OCI-LY7 (cell line): ENCODE results near the gene GADD45A. TPM values are rescaled to one million over a fixed set of nuclear protein-coding genes. Genes with fewer than 3 reads are reported as not detected.

ENCODE experiments used
- BruUV-seq: library from RNA; stranded (reverse); fragments of 400-500 nt; replicated peaks from 2 replicates; lab custom pipeline; 2021; lab: Mats Ljungman, UMichigan
- CTCF ChIA-PET: fragments of 300-600 bp; sonication (Branson Sonifier 250); formaldehyde crosslinking; loops from one replicate; lab custom pipeline; 2022; ENCODE audit warnings: antibody characterized with exemption; ENCODE audit not compliant: unreplicated experiment; lab: Charles Lee
- POLR2A ChIA-PET: fragments of 300-600 bp; sonication (Branson Sonifier 250); formaldehyde crosslinking; loops from one replicate; lab custom pipeline; 2022; ENCODE audit warnings: antibody characterized with exemption; lab: Charles Lee
- DNase-seq: peaks from one replicate; pipeline ENCODE4 v3.0.0-alpha.2; 2015; ENCODE audit warnings: low spot score
- H2AFZ ChIP-seq: fragments of 200-600 bp; sonication (generic), shearing (Covaris generic); 2 replicates; pipeline ENCODE4 v1.6.1; 2014; ENCODE audit warnings: mild to moderate bottlenecking, antibody characterized with exemption, low read length, moderate library complexity
- H3K27ac ChIP-seq: fragments of 200-600 bp; sonication (generic); 2 replicates; pipeline ENCODE4 v1.5.1; 2014; ENCODE audit warnings: mixed run types, low read depth, mild to moderate bottlenecking, moderate library complexity, low read length, inconsistent platforms; ENCODE audit not compliant: poor library complexity, severe bottlenecking
- H3K36me3 ChIP-seq: fragments of 200-600 bp; sonication (generic); 2 replicates; pipeline ENCODE4 v1.6.1; 2014; ENCODE audit warnings: mild to moderate bottlenecking, antibody characterized with exemption, low read length, moderate library complexity, mixed read lengths; ENCODE audit not compliant: insufficient read depth
- H3K4me1 ChIP-seq: fragments of 200-600 bp; sonication (generic); 2 replicates; pipeline ENCODE4 v1.5.1; 2014; ENCODE audit warnings: mild to moderate bottlenecking, low read length; ENCODE audit not compliant: insufficient read depth, poor library complexity, severe bottlenecking
- H3K4me2 ChIP-seq: fragments of 200-600 bp; sonication (generic); 2 replicates; pipeline ENCODE4 v1.6.1; 2014; ENCODE audit warnings: mild to moderate bottlenecking, low read length
- H3K4me3 ChIP-seq: fragments of 200-600 bp; sonication (generic); 2 replicates; pipeline ENCODE4 v1.5.1; 2014; ENCODE audit warnings: mild to moderate bottlenecking, low read depth, low read length; ENCODE audit not compliant: poor library complexity, severe bottlenecking
- H3K79me2 ChIP-seq: fragments of 200-600 bp; sonication (generic); 2 replicates; pipeline ENCODE4 v1.6.1; 2016; ENCODE audit warnings: low read depth, mild to moderate bottlenecking, low read length, moderate library complexity, mixed read lengths; ENCODE audit not compliant: insufficient read depth
- H3K9me2 ChIP-seq: fragments of 200-600 bp; sonication (generic); 2 replicates; pipeline ENCODE4 v1.6.1; 2016; ENCODE audit warnings: mild to moderate bottlenecking, low read length, mixed read lengths; ENCODE audit not compliant: insufficient read depth
- H3K9me3 ChIP-seq: fragments of 200-600 bp; sonication (generic); 2 replicates; pipeline ENCODE4 v1.6.1; 2014; ENCODE audit warnings: mild to moderate bottlenecking, mixed run types, low read length, mixed read lengths
- H4K20me1 ChIP-seq: fragments of 200-600 bp; sonication (generic); 2 replicates; pipeline ENCODE4 v1.6.1; 2014; ENCODE audit warnings: mild to moderate bottlenecking, antibody characterized with exemption, low read length, moderate library complexity, mixed read lengths; ENCODE audit not compliant: insufficient read depth
- CTCF ChIP-seq: fragments of 200-600 bp; sonication (generic); conservative IDR thresholded peaks from 2 replicates; pipeline ENCODE4 v1.5.1; 2014; ENCODE audit warnings: mild to moderate bottlenecking, antibody characterized with exemption, low read length, moderate library complexity, mixed read lengths
- EZH2phosphoT487 ChIP-seq: fragments of 200-600 bp; sonication (generic); IDR thresholded peaks from 2 replicates; pipeline ENCODE4 v1.6.1; 2018; ENCODE audit warnings: low read depth, borderline replicate concordance, mild to moderate bottlenecking, mixed run types, antibody characterized with exemption, low read length, moderate library complexity, mixed read lengths
- intact Hi-C: fragments of 100-400 bp; cut with micrococcal nuclease; formaldehyde crosslinking; loops from one replicate; pipeline ENCODE4 v1.10.0; 2022; ENCODE audit not compliant: unreplicated experiment
- total RNA-seq, 2 experiments: library from RNA; depleted of rRNA in 1 of 2; stranded (reverse); fragments of >200 nt in 1 of 2; shearing (Covaris generic) in 1 of 2; gene quantifications; 2 replicates each; pipeline ENCODE4 v1.2.3, GENCODE V29; 2014 to 2022

Gene GADD45A
- total RNA-seq, 2 experiments from 2014 or later, result 46.8 to 48.6 TPM

- intact Hi-C loops, result loop anchor here (1.0 to 10.0 kb wide), 4 partner anchors 52 to 760 kb away; partner anchors contain the start of genes DNAI4, MIER1 and SERBP1
- peak overlapping the region; percentile 67 for H3K4me2 ChIP-seq
- no TSS peak for BruUV-seq
- H3K9me3 ChIP-seq, result no peaks in the 10 kb centered on the region
- peaks cover 22% of the 10 kb centered on the region for H4K20me1 ChIP-seq
- ChIA-PET CTCF (interaction anchor here (0.6 to 1.9 kb wide), 10 partner anchors 9 to 252 kb away, joined by 3 to 19 read pairs (median 8); no protein-coding TSS in a partner anchor), POLR2A (interaction anchor here (0.6 to 7.7 kb wide), 33 partner anchors 9 to 920 kb away, joined by 3 to 123 read pairs (median 5); no protein-coding TSS in a partner anchor)
- peaks cover 43% of the 10 kb centered on the region for H3K36me3 ChIP-seq
- peaks cover 44% of the 10 kb centered on the region for H3K4me1 ChIP-seq
- peak overlapping the region; percentile 65 for H2AFZ ChIP-seq
- H3K79me2 ChIP-seq, result peaks cover 32% of the 10 kb centered on the region
- no peaks in the 10 kb centered on the region for H3K9me2 ChIP-seq
- peak overlapping the region; percentile 10 for H3K27ac ChIP-seq
- no peak for DNase-seq
- H3K4me3 ChIP-seq, result peak overlapping the region; percentile 43
- TF ChIP-seq EZH2phosphoT487 (no peak), CTCF (no peak)
These were observed 405 bp upstream of the GADD45A start for GRCh38 chr1:67684526-67685066.

GRCh38 chr1:67685558-67686266 is 711 bp downstream of the GADD45A start:
- no peaks in the 10 kb centered on the region for H3K9me3 ChIP-seq
- ChIA-PET CTCF (interaction anchor here (0.6 to 1.9 kb wide), 7 partner anchors 9 to 58 kb away, joined by 5 to 19 read pairs (median 10); no protein-coding TSS in a partner anchor), POLR2A (interaction anchor here (0.6 to 7.7 kb wide), 24 partner anchors 10 to 921 kb away, joined by 3 to 123 read pairs (median 6); no protein-coding TSS in a partner anchor)
- H3K9me2 ChIP-seq, result no peaks in the 10 kb centered on the region
- intact Hi-C loops, result loop anchor here (1.0 to 10.0 kb wide), 8 partner anchors 27 to 761 kb away; partner anchors contain the start of genes DNAI4, MIER1 and SERBP1
- peak; percentile 59 for DNase-seq
- TF ChIP-seq EZH2phosphoT487 (no peak), CTCF (no peak)
- H3K27ac ChIP-seq, result peak overlapping the region; percentile 57
- peaks cover 48% of the 10 kb centered on the region for H3K4me1 ChIP-seq
- no peak overlapping the region for H2AFZ ChIP-seq
- H3K4me2 ChIP-seq, result peak overlapping the region; percentile 89
- H4K20me1 ChIP-seq, result peaks cover 22% of the 10 kb centered on the region
- peaks cover 54% of the 10 kb centered on the region for H3K36me3 ChIP-seq
- H3K79me2 ChIP-seq, result peaks cover 32% of the 10 kb centered on the region
- H3K4me3 ChIP-seq, result peak overlapping the region; percentile 86
- BruUV-seq, result no TSS peak
